8988T (cell line): ENCODE data around the gene NKAIN4.

ENCODE experiments used
- DNase-seq: peaks from one replicate; pipeline ENCODE4 v3.0.0; 2011

Gene NKAIN4

GRCh38 chr20:63273059-63273579 is 18.9 kb upstream of the NKAIN4 start:
- no peak for DNase-seq

GRCh38 chr20:63272105-63273058 is 18.1 kb upstream of the NKAIN4 start, which contains the start of gene ARFGAP1:
Gene ARFGAP1 (plus strand): TSS chr20:63272813. CDS start chr20:63275581, 2,768 bp downstream.
- peak; percentile 99 for DNase-seq

- DNase-seq: no peak
These were observed 16.5 kb upstream of the NKAIN4 start for GRCh38 chr20:63270606-63271325.

- DNase-seq: no peak
These were observed 15.5 kb upstream of the NKAIN4 start for GRCh38 chr20:63269724-63270123.

GRCh38 chr20:63268671-63269439 is 14.6 kb upstream of the NKAIN4 start:
- DNase-seq: no peak

- no peak for DNase-seq
These were observed 14.0 kb upstream of the NKAIN4 start for GRCh38 chr20:63268256-63268655.

- no peak for DNase-seq
These were observed 13.4 kb upstream of the NKAIN4 start for GRCh38 chr20:63267691-63268090.

- no peak for DNase-seq
These were observed 11.7 kb upstream of the NKAIN4 start for GRCh38 chr20:63265891-63266515.

- DNase-seq: no peak
These were observed 10.3 kb upstream of the NKAIN4 start for GRCh38 chr20:63264519-63264918.

GRCh38 chr20:63264000-63264399 is 9.7 kb upstream of the NKAIN4 start:
- no peak for DNase-seq

GRCh38 chr20:63262836-63263235 is 8.6 kb upstream of the NKAIN4 start:
- no peak for DNase-seq

GRCh38 chr20:63261795-63262528 is 7.7 kb upstream of the NKAIN4 start:
- no peak for DNase-seq

GRCh38 chr20:63261060-63261794 is 7.0 kb upstream of the NKAIN4 start:
- no peak for DNase-seq

GRCh38 chr20:63260521-63260920 is 6.3 kb upstream of the NKAIN4 start:
- DNase-seq: no peak

- no peak for DNase-seq
These were observed 5.6 kb upstream of the NKAIN4 start for GRCh38 chr20:63259734-63260460.

- no peak for DNase-seq
These were observed 4.5 kb upstream of the NKAIN4 start for GRCh38 chr20:63258781-63259180.

- DNase-seq: no peak
These were observed 3.4 kb upstream of the NKAIN4 start for GRCh38 chr20:63257629-63258028.

- DNase-seq: no peak
These were observed 2.7 kb upstream of the NKAIN4 start for GRCh38 chr20:63256954-63257353.

- no peak for DNase-seq
These were observed 1.9 kb upstream of the NKAIN4 start for GRCh38 chr20:63255931-63256704.
